Measurements from ENCODE around the gene MAOA.

- TF ChIP-seq CTCF (IDR thresholded peaks at IDR 0.05; ENCODE audit: borderline replicate concordance, extremely low read depth, low read length, poor library complexity, severe bottlenecking) (no peak), EZH2 (IDR thresholded peaks at IDR 0.05; ENCODE audit: borderline replicate concordance, low read depth, low read length, severe bottlenecking) (no peak)
Measured at GRCh38 chrX:43688586-43688985, 32.5 kb downstream of the MAOA start.

All from DND-41 (cell line).